ENCODE measurements around the gene BBS7.
A peak's percentile ranks its signal among the peaks of the same experiment; 100 is the strongest.

The BBS7 gene

GRCh38 chr4:121801715-121802075 is 68.6 kb downstream of the BBS7 start:
- no peak for DNase-seq (ENCODE audit: insufficient read length)
- no peak for TF ChIP-seq TAF1 (IDR thresholded peaks at IDR 0.05; ENCODE audit: borderline replicate concordance, low read depth, low read length)
- FAIRE-seq, result no peak

DNA sequence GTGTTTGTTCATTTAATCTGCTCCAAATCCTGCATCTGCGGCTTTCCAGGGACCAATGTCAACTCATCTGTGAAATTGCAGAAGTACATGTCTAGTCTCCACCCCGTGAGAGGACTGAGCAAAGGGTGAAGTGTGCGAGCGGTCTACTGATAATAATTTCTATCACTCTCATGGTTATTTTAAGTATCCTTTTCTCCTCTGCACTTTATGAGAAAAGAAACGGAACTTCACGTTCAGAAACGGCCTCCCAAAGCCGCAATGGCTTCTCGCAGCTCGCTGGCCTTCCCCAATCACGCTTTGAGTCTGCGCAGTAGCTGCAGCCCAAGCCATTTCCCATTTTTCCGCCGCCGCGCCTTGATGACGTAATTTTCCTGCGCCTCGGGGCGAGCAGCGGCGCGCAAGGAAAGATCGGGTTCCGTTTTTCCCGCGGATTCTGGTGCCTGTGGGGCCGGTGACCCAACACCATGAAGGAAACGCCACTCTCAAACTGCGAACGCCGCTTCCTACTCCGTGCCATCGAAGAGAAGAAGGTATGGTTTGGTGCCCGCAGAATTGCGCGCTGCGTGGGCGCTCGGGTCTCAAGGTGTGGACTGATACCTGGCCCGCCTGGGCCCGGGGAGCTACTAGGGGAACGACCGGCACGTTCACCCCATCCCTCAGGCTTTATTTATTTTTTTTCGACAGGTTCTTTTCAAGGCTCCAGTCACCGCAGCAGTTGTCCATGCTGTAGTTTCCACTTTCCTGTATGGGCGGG is 69.1 kb downstream of the BBS7 start, which contains the start of gene EXOSC9:
EXOSC9 (plus strand) TSS at position 363 of the 754 bp plus-strand sequence; CDS start at position 465, 102 bp downstream.
- peak; percentile 98 for FAIRE-seq
- peak; percentile 52 for DNase-seq (ENCODE audit: insufficient read length)
- TF ChIP-seq POLR2AphosphoS5 (IDR thresholded peaks at IDR 0.05; ENCODE audit: low read depth, low read length) (peak; percentile 86), POLR2A (IDR thresholded peaks at IDR 0.05; ENCODE audit: low read depth, low read length) (peak; percentile 91), TAF1 (IDR thresholded peaks at IDR 0.05; ENCODE audit: borderline replicate concordance, low read depth, low read length) (no peak)

DNA sequence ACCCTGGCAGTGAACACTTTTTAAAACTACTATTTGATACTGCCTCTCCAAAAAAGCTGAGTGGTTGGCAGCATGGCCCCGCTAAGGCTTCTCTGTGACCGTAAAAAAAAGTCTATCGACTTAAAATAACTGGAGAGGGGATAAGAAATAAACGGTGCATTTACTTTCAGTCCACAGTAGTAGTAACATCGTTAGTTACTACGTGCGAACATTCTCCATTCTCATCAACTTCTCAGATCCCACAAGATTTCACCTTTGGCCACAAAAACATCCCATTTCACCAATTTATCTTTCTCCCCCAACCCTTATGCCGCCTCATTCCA is 69.7 kb downstream of the BBS7 start:
- DNase-seq (ENCODE audit: insufficient read length), result no peak
- peak; percentile 33 for FAIRE-seq
- TF ChIP-seq TAF1 (IDR thresholded peaks at IDR 0.05; ENCODE audit: borderline replicate concordance, low read depth, low read length) (no peak), POLR2AphosphoS5 (IDR thresholded peaks at IDR 0.05; ENCODE audit: low read depth, low read length) (no peak), POLR2A (IDR thresholded peaks at IDR 0.05; ENCODE audit: low read depth, low read length) (no peak)

DNA sequence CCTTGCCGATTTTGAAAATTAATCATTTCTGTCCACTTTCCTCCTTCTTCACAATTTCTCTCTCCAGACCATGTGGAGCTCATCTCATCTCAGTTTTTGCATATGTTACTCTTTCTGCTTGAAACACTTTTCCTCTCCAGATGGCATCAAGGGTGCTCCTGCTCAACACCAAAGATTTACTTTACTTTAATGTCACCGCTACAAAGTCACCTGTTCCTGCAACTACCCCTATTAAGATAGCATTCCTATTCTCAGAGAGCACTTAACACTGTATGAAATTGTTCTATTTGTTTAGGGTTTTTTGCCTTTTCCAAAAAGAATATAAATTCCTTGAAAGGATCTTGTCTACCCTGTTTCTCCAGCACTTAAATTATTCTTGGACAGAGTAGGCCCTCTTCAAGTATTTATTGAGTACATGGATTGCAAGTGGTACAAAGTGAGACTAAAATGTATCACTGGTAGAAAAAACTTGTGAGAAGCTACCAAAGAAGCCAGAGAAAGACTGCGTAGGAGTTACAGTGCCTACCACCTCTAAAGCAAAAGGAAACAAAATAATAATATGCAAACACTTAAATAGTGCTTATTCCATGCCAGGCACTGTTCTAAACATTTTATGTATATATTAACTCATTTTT is 70.3 kb downstream of the BBS7 start:
- TF ChIP-seq POLR2AphosphoS5 (IDR thresholded peaks at IDR 0.05; ENCODE audit: low read depth, low read length) (no peak), POLR2A (IDR thresholded peaks at IDR 0.05; ENCODE audit: low read depth, low read length) (no peak), TAF1 (IDR thresholded peaks at IDR 0.05; ENCODE audit: borderline replicate concordance, low read depth, low read length) (no peak)
- FAIRE-seq, result peak; percentile 74
- DNase-seq (ENCODE audit: insufficient read length), result no peak

- FAIRE-seq (no peak), DNase-seq (ENCODE audit: insufficient read length) (no peak)
- TF ChIP-seq POLR2AphosphoS5 (IDR thresholded peaks at IDR 0.05; ENCODE audit: low read depth, low read length) (no peak), POLR2A (IDR thresholded peaks at IDR 0.05; ENCODE audit: low read depth, low read length) (no peak), TAF1 (IDR thresholded peaks at IDR 0.05; ENCODE audit: borderline replicate concordance, low read depth, low read length) (no peak)
Measured at GRCh38 chr4:121799208-121799823, 71.0 kb downstream of the BBS7 start.

GRCh38 chr4:121796283-121796682 is 74.0 kb downstream of the BBS7 start:
- TF ChIP-seq POLR2AphosphoS5 (IDR thresholded peaks at IDR 0.05; ENCODE audit: low read depth, low read length) (no peak), TAF1 (IDR thresholded peaks at IDR 0.05; ENCODE audit: borderline replicate concordance, low read depth, low read length) (no peak), POLR2A (IDR thresholded peaks at IDR 0.05; ENCODE audit: low read depth, low read length) (no peak)
- FAIRE-seq (no peak), DNase-seq (ENCODE audit: insufficient read length) (no peak)

DNA sequence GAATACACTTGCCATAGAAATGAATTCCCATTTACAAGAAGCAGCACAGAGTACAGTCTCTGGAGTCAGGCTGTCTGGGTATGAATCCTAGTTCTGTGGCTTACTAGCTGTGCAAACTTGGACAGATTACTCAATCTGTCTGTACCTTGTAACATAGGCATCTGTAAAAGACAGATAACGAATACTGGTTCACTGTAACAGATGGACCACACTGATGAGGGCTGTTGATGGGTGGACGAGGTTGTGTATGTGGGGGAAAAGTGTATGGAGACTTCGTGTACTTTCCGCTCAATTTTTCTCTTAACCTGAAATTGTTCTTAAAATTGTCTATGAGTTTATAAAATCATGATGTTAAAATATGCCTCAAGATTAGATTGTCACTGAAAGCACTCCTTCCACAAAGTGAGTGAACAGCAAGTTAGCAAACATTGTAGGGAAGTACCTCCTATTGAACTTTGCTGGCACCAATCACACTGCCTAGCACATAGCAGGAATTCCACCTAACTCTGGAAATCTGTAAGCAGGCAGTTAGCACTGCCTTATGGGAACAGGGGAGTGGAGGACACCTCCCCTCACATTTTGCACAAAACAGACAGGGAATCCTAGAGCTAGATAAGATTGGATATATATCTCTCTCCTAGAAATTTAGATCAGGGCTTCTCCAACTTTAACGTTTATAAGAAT is 75.6 kb downstream of the BBS7 start:
- no peak for DNase-seq (ENCODE audit: insufficient read length)
- FAIRE-seq, result no peak
- TF ChIP-seq POLR2AphosphoS5 (IDR thresholded peaks at IDR 0.05; ENCODE audit: low read depth, low read length) (no peak), POLR2A (IDR thresholded peaks at IDR 0.05; ENCODE audit: low read depth, low read length) (no peak), TAF1 (IDR thresholded peaks at IDR 0.05; ENCODE audit: borderline replicate concordance, low read depth, low read length) (no peak)

DNA sequence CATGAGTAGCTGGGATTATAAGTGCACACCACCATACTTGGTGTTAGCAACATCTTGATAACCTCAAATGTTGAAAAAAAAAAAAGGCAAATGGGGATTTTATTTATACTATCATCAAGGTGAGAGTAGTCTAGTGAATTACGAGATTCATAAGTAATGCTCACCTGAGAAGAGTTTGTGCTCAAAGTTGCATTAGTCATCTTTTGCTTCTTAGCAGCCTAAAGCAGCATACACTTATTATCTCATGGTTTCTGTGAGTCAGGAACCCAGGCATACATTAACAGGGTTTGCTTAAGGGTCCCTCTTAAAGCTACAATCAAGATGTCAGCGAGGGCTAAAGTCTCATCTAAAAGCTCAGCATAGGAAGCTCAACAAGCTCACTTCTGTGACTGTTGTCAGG is 77.3 kb downstream of the BBS7 start:
- TF ChIP-seq POLR2AphosphoS5 (IDR thresholded peaks at IDR 0.05; ENCODE audit: low read depth, low read length), result no peak
- no peak for TF ChIP-seq POLR2A (IDR thresholded peaks at IDR 0.05; ENCODE audit: low read depth, low read length)
- no peak for TF ChIP-seq TAF1 (IDR thresholded peaks at IDR 0.05; ENCODE audit: borderline replicate concordance, low read depth, low read length)
- FAIRE-seq (no peak), DNase-seq (ENCODE audit: insufficient read length) (no peak)

DNA sequence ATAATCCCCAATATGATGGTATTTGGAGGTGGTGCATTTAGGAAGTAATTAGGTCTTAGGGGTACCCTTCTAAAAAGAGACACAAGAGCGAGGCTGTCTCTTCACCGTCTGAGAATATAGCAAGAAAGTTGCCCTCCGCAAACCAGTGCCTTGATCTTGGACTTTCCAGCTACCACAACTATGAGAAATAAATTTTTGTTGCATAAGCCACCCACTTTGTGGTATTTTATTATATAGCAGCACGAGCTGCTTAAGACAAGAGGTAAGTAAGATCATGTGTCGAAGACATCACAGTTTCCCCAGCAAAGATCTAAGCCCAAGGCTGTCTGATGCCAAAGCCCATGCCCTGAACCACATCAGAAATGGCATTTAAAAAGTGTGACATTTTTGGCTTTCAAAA is 78.8 kb downstream of the BBS7 start:
- TF ChIP-seq POLR2AphosphoS5 (IDR thresholded peaks at IDR 0.05; ENCODE audit: low read depth, low read length), result no peak
- TF ChIP-seq POLR2A (IDR thresholded peaks at IDR 0.05; ENCODE audit: low read depth, low read length), result no peak
- TF ChIP-seq TAF1 (IDR thresholded peaks at IDR 0.05; ENCODE audit: borderline replicate concordance, low read depth, low read length), result no peak
- DNase-seq (ENCODE audit: insufficient read length) (no peak), FAIRE-seq (no peak)

DNA sequence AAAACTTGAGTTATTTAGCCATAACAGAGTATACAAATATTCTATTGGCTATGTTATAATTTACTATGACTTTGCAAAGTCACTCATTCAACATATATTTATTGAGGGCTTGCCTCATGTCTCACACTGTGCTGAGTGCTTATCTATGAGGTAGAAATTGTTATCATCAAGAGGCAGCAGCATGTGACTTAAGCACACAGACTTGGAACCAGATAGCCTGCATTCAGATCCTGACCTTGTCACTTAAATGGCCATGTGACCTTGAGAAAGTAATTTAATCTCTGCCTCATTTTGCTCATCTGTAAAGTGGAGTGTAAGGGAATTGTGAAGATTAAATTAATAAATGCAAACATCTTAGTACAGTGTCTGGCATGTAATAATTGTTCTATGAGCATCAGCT is 79.3 kb downstream of the BBS7 start:
- DNase-seq (ENCODE audit: insufficient read length), result no peak
- no peak for TF ChIP-seq POLR2AphosphoS5 (IDR thresholded peaks at IDR 0.05; ENCODE audit: low read depth, low read length)
- no peak for TF ChIP-seq TAF1 (IDR thresholded peaks at IDR 0.05; ENCODE audit: borderline replicate concordance, low read depth, low read length)
- no peak for TF ChIP-seq POLR2A (IDR thresholded peaks at IDR 0.05; ENCODE audit: low read depth, low read length)
- FAIRE-seq, result no peak

DNA sequence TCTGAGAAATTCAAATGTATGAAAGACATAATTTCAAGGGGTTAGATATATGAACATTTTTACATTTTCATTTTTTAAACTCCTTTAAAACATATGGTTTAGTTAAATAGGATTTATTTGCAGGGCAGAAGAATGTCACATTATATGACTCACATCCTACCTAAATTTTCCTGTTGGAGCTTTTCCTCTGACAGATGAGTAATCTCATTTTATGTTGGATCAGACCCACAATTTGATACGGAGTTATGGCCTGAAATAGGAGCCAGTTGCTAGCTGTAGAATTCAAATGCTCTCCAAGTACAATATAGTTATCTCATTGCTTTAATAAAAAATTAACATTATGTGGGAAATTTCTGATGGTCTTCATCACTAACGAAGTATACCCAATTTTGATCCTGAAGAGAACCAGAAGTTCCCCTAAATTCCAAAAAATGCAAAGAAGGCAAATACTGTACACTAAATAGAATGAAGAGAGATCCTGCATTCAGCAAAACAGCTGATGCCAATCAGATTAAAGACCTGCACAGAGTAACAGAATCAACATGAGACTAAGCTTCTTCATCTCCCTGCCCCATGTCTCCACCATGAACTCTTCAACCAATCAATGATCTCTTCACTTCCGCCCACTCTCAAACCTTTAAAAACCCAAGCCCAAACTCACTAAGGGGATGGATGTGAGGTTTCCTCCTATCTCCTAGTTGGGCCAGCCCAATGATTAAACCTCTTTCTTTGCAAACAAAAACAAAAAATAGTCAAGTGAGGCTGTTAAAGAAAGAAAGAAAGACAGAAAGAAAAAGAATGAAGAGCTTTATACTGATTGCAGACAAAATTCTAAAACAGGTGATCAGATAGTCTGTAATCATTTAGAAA is 80.1 kb downstream of the BBS7 start:
- no peak for TF ChIP-seq TAF1 (IDR thresholded peaks at IDR 0.05; ENCODE audit: borderline replicate concordance, low read depth, low read length)
- no peak for TF ChIP-seq POLR2A (IDR thresholded peaks at IDR 0.05; ENCODE audit: low read depth, low read length)
- TF ChIP-seq POLR2AphosphoS5 (IDR thresholded peaks at IDR 0.05; ENCODE audit: low read depth, low read length), result no peak
- DNase-seq (ENCODE audit: insufficient read length) (no peak), FAIRE-seq (no peak)
